Skeletal muscle satellite cell (primary cell): ENCODE measurements around the gene ZFHX3.
A peak's percentile ranks its signal among the peaks of the same experiment; 100 is the strongest.

Source experiments
- H3K27me3 ChIP-seq: 2 replicates; pipeline ENCODE4 v1.7.0; 2013; ENCODE audit warnings: low read length; ENCODE audit not compliant: control insufficient read depth, insufficient read depth
- H3K36me3 ChIP-seq: 2 replicates; pipeline ENCODE4 v1.7.0; 2013; ENCODE audit warnings: mild to moderate bottlenecking, control low read depth, low read length; ENCODE audit not compliant: insufficient read depth
- H3K4me1 ChIP-seq: 2 replicates; pipeline ENCODE4 v1.7.0; 2013; ENCODE audit warnings: low read length; ENCODE audit not compliant: control insufficient read depth, insufficient read depth
- H3K4me2 ChIP-seq: 2 replicates; pipeline ENCODE4 v1.7.0; 2013; ENCODE audit warnings: mild to moderate bottlenecking, low read length
- H3K4me3 ChIP-seq: 2 replicates; pipeline ENCODE4 v1.7.0; 2013; ENCODE audit warnings: low read length
- H3K9ac ChIP-seq: 2 replicates; pipeline ENCODE4 v1.7.0; 2013; ENCODE audit warnings: mild to moderate bottlenecking, low read depth, low read length, moderate library complexity
- H3K9me3 ChIP-seq: replicated peaks from 2 replicates; pipeline ENCODE4 v1.7.0; 2013; ENCODE audit warnings: mild to moderate bottlenecking, control low read depth, low read length

ZFHX3 gene

DNA sequence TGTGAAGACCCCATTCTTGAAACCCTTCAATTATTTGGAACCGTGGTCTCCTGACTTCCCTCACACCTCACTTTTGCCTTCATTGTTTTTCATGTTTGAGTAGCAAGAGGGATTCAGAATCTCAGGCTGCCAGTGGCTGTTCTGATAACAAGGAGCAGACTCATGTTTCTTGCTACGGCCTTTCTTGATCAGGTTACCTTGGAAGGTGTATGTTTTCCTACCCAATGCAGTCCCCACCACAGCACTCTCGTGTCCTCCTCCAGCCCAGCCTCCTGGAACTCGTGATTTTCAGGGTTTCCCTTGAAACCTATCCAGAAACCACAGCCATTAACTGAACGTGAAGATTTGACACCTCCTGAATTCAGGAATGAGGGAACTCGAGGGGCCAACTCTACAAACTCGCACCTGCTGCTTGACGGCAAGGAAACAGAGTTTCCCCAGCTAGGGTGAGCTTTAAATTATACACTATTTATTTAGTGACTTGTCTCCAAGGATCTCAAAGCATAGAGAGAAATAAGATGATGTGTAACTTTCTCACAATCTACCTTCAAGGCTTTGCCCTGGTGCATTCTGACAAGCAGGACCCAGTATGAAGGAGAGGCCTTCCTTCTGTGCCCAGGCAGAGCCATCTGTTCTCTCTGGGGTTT is 1.6 kb downstream of the ZFHX3 start:
- peaks cover 76% of the 10 kb centered on the region for H3K4me1 ChIP-seq

DNA sequence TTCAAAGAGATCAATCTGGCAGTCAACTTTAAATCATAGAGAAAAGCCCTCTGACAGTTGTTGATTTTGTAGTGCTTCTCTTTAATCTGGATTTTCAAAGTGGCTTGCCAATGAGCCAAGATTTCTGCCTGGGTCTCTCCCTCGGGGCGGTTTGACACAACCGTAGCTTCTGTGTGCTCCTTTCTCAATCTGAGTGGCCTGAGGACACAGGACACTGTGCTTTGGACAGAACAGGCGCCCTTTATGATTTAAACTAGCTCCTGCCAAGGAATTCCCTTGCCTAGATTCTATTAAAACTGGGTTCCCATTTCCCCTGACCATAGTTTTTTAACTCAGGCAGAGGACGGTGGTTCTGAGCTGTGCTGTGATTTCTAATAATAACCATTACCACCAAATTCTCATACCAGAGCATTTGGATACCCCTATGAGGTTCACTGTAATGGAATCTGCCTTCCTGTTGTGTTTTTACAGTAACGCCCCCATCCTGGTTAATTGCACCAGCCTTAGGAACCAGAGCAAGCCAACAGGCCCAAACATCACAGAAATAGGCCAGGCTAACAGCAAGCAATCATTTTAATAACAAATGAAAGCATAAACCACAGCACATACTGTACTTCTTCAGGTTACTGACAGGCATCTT is 4.0 kb downstream of the ZFHX3 start:
- Histone ChIP-seq H3K4me3 (peak overlapping the region; percentile 47), H3K27me3 (no peaks in the 10 kb centered on the region), H3K9me3 (no peaks in the 10 kb centered on the region), H3K4me1 (peaks cover 52% of the 10 kb centered on the region), H3K4me2 (peak overlapping the region; percentile 71), H3K36me3 (peaks cover 4% of the 10 kb centered on the region), H3K9ac (peak overlapping the region; percentile 75)

More for the DNA sequence above, 1.6 kb downstream of the ZFHX3 start:
- peaks cover 2% of the 10 kb centered on the region for H3K36me3 ChIP-seq
- peak overlapping the region; percentile 83 for H3K4me3 ChIP-seq
- H3K9me3 ChIP-seq = no peaks in the 10 kb centered on the region
- H3K9ac ChIP-seq = peak overlapping the region; percentile 93
- no peaks in the 10 kb centered on the region for H3K27me3 ChIP-seq
- H3K4me2 ChIP-seq = peak overlapping the region; percentile 90

DNA sequence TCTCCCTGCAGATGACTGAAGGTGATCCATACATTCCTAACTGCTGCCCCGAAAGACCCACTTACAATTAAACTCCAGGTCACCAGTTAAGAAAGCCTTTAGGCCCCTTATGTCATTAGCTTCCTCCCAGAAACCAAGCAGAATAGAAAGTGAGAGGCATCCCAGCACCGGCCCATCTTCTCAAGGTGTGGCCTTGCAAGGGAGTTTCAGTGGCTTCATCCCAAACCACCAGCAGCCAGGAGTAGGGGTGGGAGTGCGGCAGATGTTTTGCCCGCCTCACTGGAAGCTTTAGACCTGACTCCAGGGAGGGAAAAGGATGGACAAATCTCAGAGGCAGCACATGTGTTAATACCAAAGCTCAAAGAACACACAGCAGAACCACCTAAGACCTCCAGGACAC is 5.1 kb downstream of the ZFHX3 start:
- H3K36me3 ChIP-seq = peaks cover 4% of the 10 kb centered on the region

DNA sequence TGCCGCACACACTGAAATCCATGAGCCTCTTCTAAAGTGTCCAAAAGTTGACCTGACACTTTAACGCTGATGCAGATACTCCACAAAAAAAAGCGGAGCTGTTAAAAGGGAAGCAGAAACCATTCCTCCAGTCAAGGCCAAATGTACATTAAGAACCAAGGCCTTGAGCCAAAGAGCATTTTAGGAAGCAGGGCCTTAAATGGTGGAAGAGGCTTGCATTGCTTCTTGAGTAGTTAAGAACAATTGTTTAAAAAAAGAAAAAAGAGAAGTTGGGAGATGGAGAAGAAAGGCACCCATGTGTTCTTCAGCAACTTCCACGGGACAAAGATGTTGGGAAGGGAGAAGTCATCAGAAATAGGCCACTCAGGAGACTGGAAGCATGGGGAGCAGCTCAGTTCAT is 6.3 kb downstream of the ZFHX3 start:
- Histone ChIP-seq H3K36me3 (peaks cover 4% of the 10 kb centered on the region), H3K4me3 (no peak overlapping the region), H3K4me1 (peaks cover 59% of the 10 kb centered on the region), H3K9me3 (no peaks in the 10 kb centered on the region), H3K9ac (no peak overlapping the region), H3K4me2 (no peak overlapping the region), H3K27me3 (no peaks in the 10 kb centered on the region)

More for the DNA sequence above, 5.1 kb downstream of the ZFHX3 start:
- H3K9me3 ChIP-seq = no peaks in the 10 kb centered on the region
- H3K9ac ChIP-seq = peak overlapping the region; percentile 75
- peak overlapping the region; percentile 47 for H3K4me3 ChIP-seq
- H3K27me3 ChIP-seq = no peaks in the 10 kb centered on the region
- peaks cover 52% of the 10 kb centered on the region for H3K4me1 ChIP-seq
- peak overlapping the region; percentile 71 for H3K4me2 ChIP-seq

DNA sequence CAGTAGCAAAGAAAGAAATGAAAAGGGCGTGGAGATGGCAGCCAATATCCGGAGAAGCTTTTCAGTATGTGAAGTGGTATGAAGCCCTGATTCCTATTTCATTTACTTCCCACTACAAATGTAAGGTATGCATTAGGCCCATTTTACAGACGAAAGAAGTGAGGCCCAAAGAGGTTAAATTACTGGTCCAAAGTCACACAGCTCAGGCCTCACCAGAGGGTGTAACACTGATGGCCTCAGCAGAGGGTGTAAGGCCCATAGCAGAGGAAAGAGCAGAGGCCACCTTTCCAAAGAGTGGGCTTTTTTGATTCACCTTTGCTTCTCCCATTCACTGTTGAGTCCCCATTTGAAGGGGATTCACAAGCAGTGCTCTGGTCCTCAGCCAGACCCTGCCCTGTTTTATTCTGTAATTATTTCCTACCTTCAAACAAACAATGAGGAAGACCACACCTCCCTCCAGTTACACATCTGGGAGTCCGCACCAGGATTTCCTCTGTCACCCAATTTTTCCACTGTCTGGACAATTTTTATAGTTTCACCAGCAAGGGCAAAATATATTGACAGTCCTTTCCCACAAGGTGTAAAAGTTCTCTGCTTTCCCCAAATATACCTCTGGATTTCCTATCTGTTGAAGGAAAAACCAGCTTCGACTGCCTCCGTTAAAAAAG is 7.1 kb downstream of the ZFHX3 start:
- no peak overlapping the region for H3K4me3 ChIP-seq
- H3K4me2 ChIP-seq = no peak overlapping the region

DNA sequence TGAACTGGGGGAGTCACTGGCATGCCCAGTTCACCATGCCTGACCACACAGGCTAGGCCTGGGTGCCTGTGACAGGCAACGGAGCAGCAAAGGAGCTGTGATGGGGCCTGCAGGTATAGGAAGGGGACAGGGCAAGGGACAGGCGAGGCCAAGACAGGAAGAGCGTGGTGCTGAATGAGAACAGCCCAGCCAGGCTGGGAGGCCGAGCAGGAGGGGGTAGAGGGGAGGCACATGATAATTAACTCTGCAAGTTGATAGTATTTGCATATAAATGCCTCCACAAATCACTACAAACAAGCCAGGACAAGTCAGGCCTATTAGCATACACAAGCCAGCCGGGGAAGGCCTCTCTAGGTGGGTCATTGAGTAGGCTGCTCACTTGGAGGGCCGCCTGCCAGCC is 7.8 kb downstream of the ZFHX3 start:
- peaks cover 54% of the 10 kb centered on the region for H3K4me1 ChIP-seq
- no peaks in the 10 kb centered on the region for H3K9me3 ChIP-seq

More for the DNA sequence above, 7.1 kb downstream of the ZFHX3 start:
- peaks cover 59% of the 10 kb centered on the region for H3K4me1 ChIP-seq
- no peak overlapping the region for H3K9ac ChIP-seq
- no peaks in the 10 kb centered on the region for H3K9me3 ChIP-seq
- H3K36me3 ChIP-seq = peaks cover 4% of the 10 kb centered on the region
- no peaks in the 10 kb centered on the region for H3K27me3 ChIP-seq

DNA sequence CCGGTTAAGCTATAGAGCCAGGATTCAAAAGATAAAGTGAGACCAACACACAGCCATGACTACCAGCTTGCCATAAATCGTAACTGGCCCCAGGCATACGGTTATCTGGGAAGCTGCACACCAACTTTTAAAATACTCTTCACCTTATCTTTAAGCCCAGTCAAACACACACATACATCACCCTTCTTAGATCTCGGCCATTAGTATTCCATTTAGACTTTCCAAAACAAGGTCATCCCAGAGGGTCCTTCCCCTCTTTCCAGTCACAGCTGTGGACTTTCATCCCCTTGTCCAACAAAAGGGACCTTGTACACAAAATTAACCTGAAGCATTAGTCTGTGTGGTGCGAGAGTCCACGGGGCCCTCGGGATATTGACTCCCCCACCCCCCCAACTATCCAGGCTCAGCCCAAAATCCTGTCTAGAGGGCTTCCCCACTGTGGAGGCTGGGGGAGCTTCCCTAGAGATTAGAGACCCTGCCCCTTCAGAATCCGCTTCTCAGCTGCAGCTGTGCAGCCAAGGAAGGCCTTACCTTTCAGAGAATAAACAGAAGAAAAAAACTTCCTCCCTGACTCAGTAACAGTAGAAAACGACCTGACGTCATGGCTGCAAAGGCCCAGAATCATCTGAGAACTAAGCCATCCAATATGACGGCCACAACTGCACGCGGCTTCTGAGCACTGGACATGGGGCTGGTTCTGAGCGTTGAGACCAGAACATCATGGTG is 9.9 kb downstream of the ZFHX3 start:
- no peak overlapping the region for H3K4me2 ChIP-seq
- no peaks in the 10 kb centered on the region for H3K9me3 ChIP-seq
- H3K4me3 ChIP-seq = no peak overlapping the region
- peaks cover 4% of the 10 kb centered on the region for H3K36me3 ChIP-seq
- H3K27me3 ChIP-seq = no peaks in the 10 kb centered on the region
- peaks cover 47% of the 10 kb centered on the region for H3K4me1 ChIP-seq
- no peak overlapping the region for H3K9ac ChIP-seq

More for the DNA sequence above, 7.8 kb downstream of the ZFHX3 start:
- H3K9ac ChIP-seq = no peak overlapping the region
- H3K4me3 ChIP-seq = no peak overlapping the region
- no peaks in the 10 kb centered on the region for H3K27me3 ChIP-seq
- no peak overlapping the region for H3K4me2 ChIP-seq
- peaks cover 4% of the 10 kb centered on the region for H3K36me3 ChIP-seq

DNA sequence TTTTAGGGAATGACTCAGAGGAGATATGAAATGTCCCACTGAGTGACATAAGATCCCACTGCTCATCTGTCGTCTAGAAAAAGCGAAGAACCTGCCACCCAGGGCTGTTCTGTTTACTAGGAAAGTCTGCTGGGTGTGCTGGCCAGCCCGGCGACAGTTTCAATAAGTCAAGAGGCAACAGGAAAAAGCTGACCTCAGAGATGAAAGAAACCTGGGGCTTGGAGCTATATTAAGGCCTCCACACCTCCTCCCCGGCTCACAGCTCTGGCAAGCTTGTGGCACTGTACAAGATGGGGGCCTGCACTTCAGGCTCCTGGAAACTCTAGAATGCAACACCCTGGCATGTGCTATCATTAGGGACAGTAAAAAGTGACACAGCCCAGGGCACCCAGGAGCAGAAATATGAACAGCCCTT is 10.6 kb downstream of the ZFHX3 start:
- Histone ChIP-seq H3K9ac (peak overlapping the region; percentile 20), H3K27me3 (no peaks in the 10 kb centered on the region), H3K4me2 (peak overlapping the region; percentile 30), H3K4me3 (no peak overlapping the region), H3K36me3 (peaks cover 4% of the 10 kb centered on the region), H3K4me1 (peaks cover 47% of the 10 kb centered on the region), H3K9me3 (no peaks in the 10 kb centered on the region)

DNA sequence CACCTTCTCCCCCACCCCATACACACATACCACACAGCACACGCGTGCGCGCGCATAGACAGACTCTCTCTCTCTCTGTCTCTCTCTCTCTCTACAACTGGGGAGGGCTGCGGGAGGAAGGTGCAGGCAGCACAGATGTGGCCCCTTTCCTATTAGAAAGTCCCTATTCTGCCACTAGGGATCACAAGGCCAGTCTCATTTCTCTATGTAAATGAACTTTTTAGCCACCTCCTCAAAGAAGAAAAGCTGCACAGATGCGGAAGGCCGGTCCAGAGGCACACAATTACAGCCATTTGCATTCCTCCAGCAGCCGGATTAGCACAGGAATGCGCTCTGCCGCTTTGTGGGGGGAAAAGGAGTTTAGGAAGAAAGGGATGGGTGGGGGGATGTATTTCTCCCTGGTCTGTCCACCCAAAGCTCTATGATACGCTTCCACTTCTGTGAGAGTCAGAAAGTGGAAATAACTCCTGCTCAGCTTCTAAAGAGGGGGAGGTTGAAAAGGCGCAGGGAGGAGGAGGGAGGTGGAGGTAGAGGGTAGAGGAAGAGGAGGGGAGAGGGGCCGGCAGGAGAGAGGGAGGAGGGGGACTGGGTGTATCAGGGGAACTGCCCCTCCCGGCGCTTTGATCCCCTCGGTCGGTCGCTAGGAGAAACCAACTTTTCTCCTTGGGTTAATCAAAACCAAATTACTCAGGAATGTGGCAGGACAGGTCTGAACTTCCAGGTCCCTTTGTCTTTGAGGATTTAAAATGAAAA is 11.7 kb downstream of the ZFHX3 start:
- Histone ChIP-seq H3K27me3 (no peaks in the 10 kb centered on the region), H3K36me3 (peaks cover under 1% of the 10 kb centered on the region), H3K4me2 (no peak overlapping the region), H3K9ac (no peak overlapping the region), H3K4me1 (peaks cover 56% of the 10 kb centered on the region), H3K9me3 (no peaks in the 10 kb centered on the region), H3K4me3 (no peak overlapping the region)

DNA sequence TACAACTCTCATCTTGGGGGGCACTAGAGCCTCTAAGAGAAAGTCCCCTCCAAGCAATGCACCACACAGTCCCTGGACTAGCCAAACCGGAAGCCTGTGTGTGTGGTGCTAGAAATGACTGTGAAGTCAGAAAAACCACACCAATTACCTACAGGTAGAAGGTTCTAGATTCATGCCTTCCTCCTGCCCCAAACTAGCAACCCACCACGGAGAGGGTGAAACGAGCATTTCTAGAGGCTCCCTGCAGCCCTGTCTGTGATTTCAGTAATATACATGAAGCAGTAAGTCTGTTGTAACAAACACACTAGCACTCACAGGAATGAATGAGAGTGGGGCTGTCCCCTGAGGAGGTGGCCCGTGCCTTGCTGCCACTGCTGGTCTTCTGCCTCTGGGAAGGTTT is 13.6 kb downstream of the ZFHX3 start:
- Histone ChIP-seq H3K27me3 (no peaks in the 10 kb centered on the region), H3K36me3 (no peaks in the 10 kb centered on the region), H3K4me3 (no peak overlapping the region), H3K9ac (no peak overlapping the region), H3K4me2 (no peak overlapping the region), H3K9me3 (no peaks in the 10 kb centered on the region), H3K4me1 (peaks cover 57% of the 10 kb centered on the region)
